Suppressor macrophage (primary cell): ENCODE measurements around the gene PGM2.

ENCODE experiments used
- DNase-seq, 4 experiments: peaks; one replicate each; pipeline ENCODE4 v3.0.0-alpha.2; 2020 to 2022

PGM2 gene

GRCh38 chr4:37865450-37865849, 39.0 kb downstream of the PGM2 start:
- no peak for DNase-seq

DNA sequence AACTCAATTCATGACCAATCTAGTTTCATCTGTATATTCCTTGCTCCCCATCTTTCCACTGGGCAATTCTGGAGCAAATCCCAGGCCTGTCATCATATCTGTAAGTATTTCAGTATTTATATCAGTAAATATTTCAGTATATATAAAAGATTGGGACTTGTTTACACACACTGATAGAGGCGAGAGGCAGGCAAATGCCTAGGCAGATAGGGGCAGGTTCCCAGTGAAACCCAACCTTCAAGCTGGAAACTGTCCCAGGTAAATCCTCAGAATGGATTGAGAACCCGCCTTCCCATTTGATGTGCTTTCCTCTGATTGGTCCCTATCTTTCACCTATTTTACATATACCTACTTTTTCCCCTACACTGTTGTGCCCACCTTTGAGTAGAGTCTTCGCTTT, 40.6 kb downstream of the PGM2 start:
- no peak for DNase-seq

- DNase-seq, result no peak
These were observed 41.8 kb downstream of the PGM2 start for GRCh38 chr4:37868238-37868637.

- no peak for DNase-seq
These were observed 46.0 kb downstream of the PGM2 start for GRCh38 chr4:37872310-37872988.

- peak in 2 of 4 experiments; percentile 45 to 55 for DNase-seq
These were observed 46.9 kb downstream of the PGM2 start for GRCh38 chr4:37873386-37873785.

DNA sequence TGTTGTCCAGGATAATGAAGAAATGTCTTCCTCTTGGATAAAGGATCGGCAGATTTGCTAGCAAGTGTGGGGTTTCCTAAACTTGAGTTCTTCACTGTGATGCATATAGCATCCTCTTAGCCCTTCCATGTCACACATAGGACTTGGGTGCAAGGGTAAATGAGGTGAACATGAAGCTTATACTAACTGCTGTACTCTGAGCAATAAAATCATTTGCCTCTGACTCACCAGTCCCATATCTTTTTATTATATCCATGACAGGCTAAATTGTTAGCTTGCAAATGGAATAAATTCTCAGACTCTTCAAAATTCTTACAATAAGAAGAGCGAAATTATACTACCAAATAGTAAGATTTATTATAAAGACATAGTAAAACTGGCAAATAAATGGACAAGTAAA, 49.7 kb downstream of the PGM2 start:
- DNase-seq, result no peak

GRCh38 chr4:37879365-37879764, 52.9 kb downstream of the PGM2 start:
- DNase-seq, result peak in 2 of 4 experiments; percentile 61

- DNase-seq, result peak; percentile 13 to 60 (median 38)
These were observed 55.3 kb downstream of the PGM2 start for GRCh38 chr4:37881811-37882210.

DNA sequence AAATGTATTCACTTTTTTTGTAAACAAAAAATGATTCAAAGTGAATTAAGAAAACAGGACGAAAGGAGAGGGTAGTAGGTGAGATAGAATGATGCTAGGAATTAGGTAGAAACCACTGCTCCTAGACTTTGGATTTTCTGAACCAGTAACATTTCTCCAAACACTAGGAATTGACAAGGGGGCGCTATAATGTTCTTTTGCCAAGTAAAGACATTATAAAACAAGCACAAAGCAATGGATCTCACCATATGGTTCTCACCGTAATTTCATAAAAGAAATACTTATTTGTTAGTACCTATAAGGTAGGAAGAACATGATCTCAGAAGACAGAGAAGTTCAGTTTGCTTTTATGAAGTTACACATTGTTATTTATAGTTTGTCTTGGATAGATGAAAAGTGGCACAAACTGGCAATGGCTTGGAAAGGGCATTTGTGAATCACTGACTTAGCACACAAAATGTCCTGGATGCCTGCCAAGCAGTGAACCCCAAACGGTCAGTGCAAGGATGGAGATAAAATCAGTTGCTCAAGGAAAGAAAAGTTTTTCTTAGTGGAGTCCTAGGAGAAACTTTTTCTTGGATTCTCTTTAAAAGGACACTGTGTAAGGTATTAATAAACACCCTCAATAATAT, 56.3 kb downstream of the PGM2 start:
- DNase-seq, result peak in 2 of 4 experiments; percentile 19 to 38

DNA sequence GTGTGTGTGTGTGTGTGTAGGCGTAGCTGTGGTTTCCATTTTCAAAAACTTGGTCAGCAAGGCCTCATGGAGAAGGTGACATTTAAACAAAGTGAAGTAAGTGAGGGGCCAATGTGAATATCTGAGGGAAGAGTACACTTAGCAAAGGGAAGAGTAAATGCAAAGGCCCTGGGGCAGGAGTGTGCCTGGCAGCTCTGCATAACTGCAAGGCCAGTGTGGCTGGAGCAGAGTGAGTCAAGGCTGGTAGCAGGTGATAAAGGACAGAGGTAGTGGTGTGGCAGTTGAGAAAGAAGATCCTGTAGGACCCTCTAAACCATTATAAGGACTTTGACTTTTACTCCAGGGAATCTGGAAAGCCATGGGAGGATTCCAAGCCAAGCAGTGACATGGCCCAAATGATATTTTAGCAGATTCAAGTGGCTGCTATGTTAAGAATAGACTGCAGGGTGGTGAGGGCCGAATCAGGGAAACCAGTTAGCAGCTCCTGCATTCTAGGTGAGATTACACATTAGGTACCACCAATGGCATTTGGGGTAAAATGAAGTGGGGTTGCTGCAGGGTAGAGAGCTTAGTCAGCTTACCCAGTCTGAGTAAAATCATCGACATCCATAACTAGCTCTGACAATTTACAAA, 58.5 kb downstream of the PGM2 start:
- no peak for DNase-seq

DNA sequence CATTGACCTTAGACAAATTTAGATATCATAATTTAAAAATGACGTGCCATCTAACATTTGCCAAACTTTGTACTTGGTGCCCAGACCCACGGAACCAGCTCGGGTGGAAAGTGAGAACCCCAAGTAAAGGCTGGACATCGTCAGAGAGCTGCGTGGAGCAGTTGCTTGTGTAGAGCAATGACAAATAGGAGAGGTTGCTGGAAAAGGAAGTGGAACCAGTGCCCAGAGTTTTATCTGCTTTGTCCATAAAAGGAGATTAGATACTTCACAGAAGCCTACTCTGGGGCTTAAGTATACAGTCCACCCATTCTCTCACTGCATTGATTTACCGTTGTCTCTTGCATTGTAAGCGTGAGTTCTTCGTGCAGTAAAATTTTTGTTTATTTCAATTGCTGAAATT, 59.0 kb downstream of the PGM2 start:
- peak; percentile 45 to 66 (median 63) for DNase-seq

- DNase-seq, result peak; percentile 37 to 72 (median 61)
These were observed 63.6 kb downstream of the PGM2 start for GRCh38 chr4:37889849-37890800.

DNA sequence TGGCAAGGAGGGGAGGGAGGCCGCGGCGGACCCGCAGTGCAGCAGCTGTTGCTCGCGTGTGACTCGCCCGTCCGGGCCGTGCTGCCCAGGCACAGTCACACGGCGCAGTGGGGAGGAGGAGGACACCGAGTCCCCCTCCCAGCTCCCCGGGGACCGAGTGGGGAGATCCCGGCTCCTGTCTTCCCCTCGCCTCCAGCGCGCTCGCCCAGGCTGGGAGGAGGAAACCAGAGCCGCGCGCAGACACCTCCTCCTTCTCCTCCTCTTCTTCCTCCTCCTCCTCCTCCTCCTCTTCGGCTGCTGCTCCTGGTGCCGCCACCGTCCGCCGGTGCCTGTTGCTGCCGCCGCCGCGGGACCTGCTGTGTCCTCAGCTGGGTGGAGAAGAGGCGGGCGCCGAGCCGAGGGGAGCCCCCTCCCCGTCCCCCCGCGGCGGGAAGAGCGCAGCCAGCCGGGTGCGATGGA, 64.3 kb downstream of the PGM2 start, which contains the start of gene TBC1D1:
Gene TBC1D1 (plus strand): TSS at position 284 of the 459 bp plus-strand sequence. CDS start 11,012 bp downstream, outside the sequence.
- DNase-seq, result peak; percentile 44 to 77 (median 65)

GRCh38 chr4:37891260-37892159, 65.0 kb downstream of the PGM2 start:
- peak; percentile 22 to 69 (median 54) for DNase-seq

DNA sequence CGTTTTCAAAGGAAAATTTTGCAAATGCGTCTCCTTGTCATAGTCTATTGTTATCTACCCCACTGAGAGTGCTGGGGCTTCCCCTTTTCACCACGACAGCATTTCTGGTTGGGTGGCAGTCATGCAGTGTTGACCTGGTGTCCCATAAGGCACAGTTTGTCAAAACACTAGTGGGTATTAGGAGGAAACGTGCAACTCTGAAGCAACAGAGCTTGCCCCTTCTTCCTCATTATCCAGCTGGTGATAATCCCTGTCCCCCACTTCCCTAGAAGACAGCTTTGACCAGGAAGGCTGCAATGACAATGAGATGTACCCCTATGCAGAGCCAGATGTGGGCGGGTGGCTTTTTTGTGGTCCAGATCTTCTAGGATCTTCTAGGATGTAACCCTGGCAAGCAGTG, 66.2 kb downstream of the PGM2 start:
- peak; percentile 64 to 84 (median 78) for DNase-seq

- no peak for DNase-seq
These were observed 66.7 kb downstream of the PGM2 start for GRCh38 chr4:37893164-37893563.

GRCh38 chr4:37895271-37895670, 68.8 kb downstream of the PGM2 start:
- DNase-seq, result no peak

- peak in 3 of 4 experiments; percentile 25 to 51 (median 46) for DNase-seq
These were observed 69.8 kb downstream of the PGM2 start for GRCh38 chr4:37896206-37896860.

GRCh38 chr4:37902212-37902611, 75.7 kb downstream of the PGM2 start:
- DNase-seq, result no peak
